GM21515 (cell line): Measurements from ENCODE around the gene CDKN2AIP.
"Not testable (repeated sequence)": the region's sequence is repeated elsewhere in the genome, so short reads cannot be mapped to it uniquely, and the experiment has no call there.

Source experiments
- ATAC-seq: cut with Tn5 transposase; IDR thresholded peaks from one replicate; pipeline ENCODE4 v1.9.1; 2021; ENCODE audit not compliant: unreplicated experiment

Gene CDKN2AIP

GRCh38 chr4:183445097-183445428 lies 627 bp downstream of the CDKN2AIP start:
- peak; percentile 24 for ATAC-seq

GRCh38 chr4:183447646-183448045 lies 3.2 kb downstream of the CDKN2AIP start:
- no peak for ATAC-seq

- no peak for ATAC-seq
These were observed 4.0 kb downstream of the CDKN2AIP start for GRCh38 chr4:183448436-183448835.

GRCh38 chr4:183449193-183449882 lies 4.9 kb downstream of the CDKN2AIP start:
- no peak for ATAC-seq

GRCh38 chr4:183450108-183450507 lies 5.7 kb downstream of the CDKN2AIP start:
- no peak for ATAC-seq

- ATAC-seq: no peak
These were observed 11.2 kb downstream of the CDKN2AIP start for GRCh38 chr4:183455431-183456195.

GRCh38 chr4:183458005-183458404 lies 13.6 kb downstream of the CDKN2AIP start:
- ATAC-seq: no peak

GRCh38 chr4:183463903-183464619 lies 19.6 kb downstream of the CDKN2AIP start:
- not testable (repeated sequence) for ATAC-seq

- ATAC-seq: not testable (repeated sequence)
These were observed 21.4 kb downstream of the CDKN2AIP start for GRCh38 chr4:183465879-183466278.

GRCh38 chr4:183467246-183467645 lies 22.8 kb downstream of the CDKN2AIP start:
- no peak for ATAC-seq

- no peak for ATAC-seq
These were observed 24.0 kb downstream of the CDKN2AIP start for GRCh38 chr4:183468210-183469095.

GRCh38 chr4:183469285-183469684 lies 24.8 kb downstream of the CDKN2AIP start:
- no peak for ATAC-seq

GRCh38 chr4:183469936-183470335 lies 25.5 kb downstream of the CDKN2AIP start:
- no peak for ATAC-seq

- no peak for ATAC-seq
These were observed 26.4 kb downstream of the CDKN2AIP start for GRCh38 chr4:183470821-183471220.

- ATAC-seq: peak; percentile 82
These were observed 27.7 kb downstream of the CDKN2AIP start for GRCh38 chr4:183471946-183472708.

GRCh38 chr4:183478123-183478522 lies 33.7 kb downstream of the CDKN2AIP start:
- ATAC-seq: no peak

- no peak for ATAC-seq
These were observed 34.5 kb downstream of the CDKN2AIP start for GRCh38 chr4:183478926-183479325.

GRCh38 chr4:183482515-183483095 lies 38.2 kb downstream of the CDKN2AIP start:
- ATAC-seq: not testable (repeated sequence)

GRCh38 chr4:183483997-183484396 lies 39.6 kb downstream of the CDKN2AIP start:
- ATAC-seq: no peak
